OCI-LY1 (cell line): Measurements from ENCODE around the gene RASAL2.

Source experiments
- CTCF ChIP-seq: fragments of 200-600 bp; sonication (generic), shearing (Covaris generic); IDR thresholded peaks from 2 replicates; pipeline ENCODE4 v1.5.1; 2017; ENCODE audit warnings: mild to moderate bottlenecking, antibody characterized with exemption, low read length, moderate library complexity, mixed read lengths
- EZH2 ChIP-seq: fragments of 200-600 bp; sonication (generic), shearing (Covaris generic); IDR thresholded peaks from 2 replicates; pipeline ENCODE4 v1.8.0; 2017; ENCODE audit warnings: borderline replicate concordance, mixed run types, mild to moderate bottlenecking, antibody characterized with exemption, low read length, moderate library complexity, mixed read lengths

- no peak for TF ChIP-seq CTCF
- no peak for TF ChIP-seq EZH2
These were observed 391.7 kb downstream of the RASAL2 start for GRCh38 chr1:178485541-178485981.
